Lower leg skin (tissue), 4 donors: ENCODE data around the gene SMIM31. TPM values are rescaled to one million over a fixed set of nuclear protein-coding genes. Genes with fewer than 3 reads are reported as not detected.

Source experiments
- DNase-seq, 2 donors: peaks; one replicate each; pipeline ENCODE4 v3.0.0-alpha.2; 2019; ENCODE audit warnings: low spot score in 2 of 2
- H3K4me3 ChIP-seq: fragments of 200-600 bp; sonication (generic); 2 replicates; pipeline ENCODE4 v1.5.1; 2017; ENCODE audit warnings: mild to moderate bottlenecking, low read depth; ENCODE audit not compliant: poor library complexity, severe bottlenecking
- POLR2A ChIP-seq, 2 donors: fragments of 450-650 bp; IDR thresholded peaks; one replicate each; pipeline ENCODE4 v1.6.1; 2016 to 2017; ENCODE audit warnings: antibody characterized with exemption in 2 of 2, mild to moderate bottlenecking in 1 of 2, moderate library complexity in 1 of 2
- WGBS, 2 donors: methylation state at CpG; one replicate each; pipeline ENCODE4 v1.1.5; 2018; 5-methylcytosine and 5-hydroxymethylcytosine counted together
- intact Hi-C: fragments of 100-400 bp; cut with DNase I; formaldehyde crosslinking; loops from one replicate; pipeline ENCODE4 v1.15.0; 2023; ENCODE audit warnings: low total_unique reads
- total RNA-seq, 4 donors: library from RNA; depleted of rRNA; stranded (reverse); fragments of >200 nt; gene quantifications; one replicate each; pipeline ENCODE4 v1.1.0, GENCODE V29; 2016
- TF ChIP-seq, protein P1 (sequence below), 3 donors: fragments of 450-650 bp; IDR thresholded peaks; one replicate each; pipeline ENCODE4 v1.5.1; 2016; ENCODE audit warnings: antibody characterized with exemption in 3 of 3, mild to moderate bottlenecking in 3 of 3, moderate library complexity in 2 of 3

SMIM31 gene
- total RNA-seq, 4 donors from 2014 or later, result not detected

DNA sequence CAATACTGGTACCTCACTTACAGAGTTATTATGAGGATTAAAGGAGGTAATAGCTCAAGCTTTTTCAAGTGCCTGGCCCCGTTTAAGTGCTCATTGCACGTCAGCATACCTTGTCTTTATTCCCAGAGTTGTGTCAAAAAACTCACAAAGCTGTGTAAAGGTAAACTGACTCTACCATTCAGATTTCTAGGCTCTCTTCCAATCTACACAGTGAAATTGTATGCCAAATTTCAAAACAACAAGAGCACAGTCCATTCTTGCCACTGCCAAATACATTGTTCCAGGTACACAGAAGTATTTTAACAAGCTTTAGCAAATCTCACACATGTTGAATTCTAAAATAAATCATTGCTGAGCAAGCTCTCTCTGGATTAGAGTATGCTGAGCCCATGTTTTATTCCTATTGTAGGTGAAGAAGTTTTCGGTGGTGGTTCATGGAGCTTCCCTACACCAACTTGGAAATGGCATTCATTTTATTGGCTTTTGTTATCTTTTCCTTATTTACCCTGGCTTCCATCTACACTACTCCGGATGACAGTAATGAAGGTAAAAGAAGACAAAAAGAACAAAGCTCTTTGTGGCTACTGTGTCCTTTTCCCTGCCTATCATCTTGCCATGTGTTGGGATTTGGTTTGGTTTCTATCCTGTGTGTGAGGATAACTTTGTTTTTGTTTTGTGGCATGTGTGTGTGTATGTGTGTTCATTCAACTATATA is 16.2 kb downstream of the SMIM31 start:
- intact Hi-C loops, result no loop called here
- H3K4me3 ChIP-seq, result no peak overlapping the region
- TF ChIP-seq, protein P1, sequence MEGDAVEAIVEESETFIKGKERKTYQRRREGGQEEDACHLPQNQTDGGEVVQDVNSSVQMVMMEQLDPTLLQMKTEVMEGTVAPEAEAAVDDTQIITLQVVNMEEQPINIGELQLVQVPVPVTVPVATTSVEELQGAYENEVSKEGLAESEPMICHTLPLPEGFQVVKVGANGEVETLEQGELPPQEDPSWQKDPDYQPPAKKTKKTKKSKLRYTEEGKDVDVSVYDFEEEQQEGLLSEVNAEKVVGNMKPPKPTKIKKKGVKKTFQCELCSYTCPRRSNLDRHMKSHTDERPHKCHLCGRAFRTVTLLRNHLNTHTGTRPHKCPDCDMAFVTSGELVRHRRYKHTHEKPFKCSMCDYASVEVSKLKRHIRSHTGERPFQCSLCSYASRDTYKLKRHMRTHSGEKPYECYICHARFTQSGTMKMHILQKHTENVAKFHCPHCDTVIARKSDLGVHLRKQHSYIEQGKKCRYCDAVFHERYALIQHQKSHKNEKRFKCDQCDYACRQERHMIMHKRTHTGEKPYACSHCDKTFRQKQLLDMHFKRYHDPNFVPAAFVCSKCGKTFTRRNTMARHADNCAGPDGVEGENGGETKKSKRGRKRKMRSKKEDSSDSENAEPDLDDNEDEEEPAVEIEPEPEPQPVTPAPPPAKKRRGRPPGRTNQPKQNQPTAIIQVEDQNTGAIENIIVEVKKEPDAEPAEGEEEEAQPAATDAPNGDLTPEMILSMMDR (IDR thresholded peaks at IDR 0.05), result no peak
- no peak for TF ChIP-seq POLR2A (IDR thresholded peaks at IDR 0.05)
- WGBS, 2 donors, result 62 to 73% methylated on average over 4 of the region's 4 CpGs
- no peak for DNase-seq

DNA sequence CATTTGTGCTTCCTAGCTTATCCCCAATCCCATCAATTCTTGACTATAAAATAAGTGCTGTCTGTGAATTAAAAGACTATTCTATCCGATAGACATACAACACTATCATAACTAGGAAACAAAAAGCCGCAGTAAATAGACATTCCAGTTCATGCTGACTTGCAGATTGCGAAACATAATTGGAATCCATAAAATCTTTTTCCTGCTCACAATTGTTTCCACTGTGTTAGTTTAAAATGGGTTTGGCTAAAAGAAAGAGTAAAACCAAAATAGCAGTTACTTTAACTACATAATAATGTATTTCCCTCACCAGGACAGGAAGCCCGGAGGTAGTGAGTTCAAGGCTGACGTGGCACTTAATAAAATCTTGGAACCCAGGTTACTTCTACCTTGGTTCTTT is 17.2 kb downstream of the SMIM31 start:
- intact Hi-C loops, result no loop called here
- no peak overlapping the region for H3K4me3 ChIP-seq
- 55 to 64% methylated on average over 5 of the region's 5 CpGs for WGBS, 2 donors
- DNase-seq, result no peak
- TF ChIP-seq, protein P1 (IDR thresholded peaks at IDR 0.05), result no peak
- TF ChIP-seq POLR2A (IDR thresholded peaks at IDR 0.05), result no peak

DNA sequence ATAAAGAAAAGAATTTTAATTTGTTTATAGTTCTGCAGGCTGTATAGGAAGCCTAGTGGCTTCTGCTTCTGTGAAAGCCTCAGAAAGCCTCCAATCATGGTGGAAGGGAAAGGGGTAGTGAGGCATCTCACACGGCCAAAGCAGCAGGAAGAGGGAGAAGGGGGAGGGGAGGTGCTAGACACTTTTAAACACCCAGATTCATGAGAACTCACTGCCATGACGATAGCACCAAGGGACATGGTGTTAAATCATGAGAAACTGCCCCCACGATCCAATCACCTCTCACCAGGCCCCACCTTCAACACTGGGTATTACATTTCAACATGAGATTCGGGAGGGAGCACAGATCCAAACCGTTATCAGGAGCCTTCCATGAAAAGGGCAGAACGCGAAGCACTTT is 18.1 kb downstream of the SMIM31 start:
- intact Hi-C loops, result no loop called here
- DNase-seq, result no peak
- 77 to 82% methylated on average over 7 of the region's 7 CpGs for whole genome bisulfite sequencing, 2 donors
- H3K4me3 ChIP-seq, result no peak overlapping the region
- TF ChIP-seq, protein P1 (IDR thresholded peaks at IDR 0.05), result no peak
- no peak for TF ChIP-seq POLR2A (IDR thresholded peaks at IDR 0.05)

DNA sequence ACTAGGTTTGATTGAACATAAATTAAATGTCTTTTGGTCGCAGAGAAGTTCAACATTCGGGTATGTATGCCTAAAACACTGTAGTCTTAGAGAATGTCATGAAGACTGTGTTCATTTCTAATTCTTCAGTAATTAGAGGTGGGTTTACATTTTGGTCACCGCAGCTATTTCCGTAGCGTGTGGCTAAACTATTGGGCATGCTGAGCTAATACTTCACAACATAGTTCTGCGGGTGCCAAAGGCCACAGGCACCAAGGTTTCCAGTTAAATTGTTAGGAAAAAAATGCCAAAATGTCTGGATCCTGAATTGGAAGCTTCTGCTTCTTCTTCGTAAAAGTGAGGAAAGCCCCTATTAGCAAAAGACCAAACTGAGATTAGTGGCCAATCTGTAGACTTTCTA is 25.1 kb downstream of the SMIM31 start:
- TF ChIP-seq POLR2A (IDR thresholded peaks at IDR 0.05), result no peak
- TF ChIP-seq, protein P1 (IDR thresholded peaks at IDR 0.05), result no peak
- 84 to 86% methylated on average over 7 of the region's 7 CpGs for WGBS, 2 donors
- intact Hi-C loops, result no loop called here
- no peak overlapping the region for H3K4me3 ChIP-seq
- no peak for DNase-seq

DNA sequence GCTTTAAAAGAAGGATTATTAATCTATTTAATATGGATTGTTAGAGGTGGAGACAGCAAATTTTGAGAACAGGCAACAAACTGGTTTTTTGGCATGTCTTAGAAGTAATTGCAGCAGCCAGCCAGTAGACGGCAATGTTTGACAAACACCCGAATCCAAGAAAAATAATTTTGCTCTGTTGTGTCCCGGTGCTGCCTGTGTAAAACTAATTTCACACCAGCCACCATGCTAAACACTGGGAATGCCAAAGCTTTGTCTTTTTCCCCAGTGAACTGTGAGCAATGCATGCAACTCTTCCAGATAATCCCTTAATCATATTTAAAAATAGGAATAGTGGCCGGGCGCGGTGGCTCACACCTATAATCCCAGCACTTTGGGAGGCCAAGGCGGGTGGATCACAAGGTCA is 25.9 kb downstream of the SMIM31 start:
- intact Hi-C loops, result no loop called here
- DNase-seq, result no peak
- TF ChIP-seq, protein P1 (IDR thresholded peaks at IDR 0.05), result no peak
- no peak for TF ChIP-seq POLR2A (IDR thresholded peaks at IDR 0.05)
- H3K4me3 ChIP-seq, result no peak overlapping the region
- 55 to 57% methylated on average over 7 of the region's 7 CpGs for WGBS, 2 donors

DNA sequence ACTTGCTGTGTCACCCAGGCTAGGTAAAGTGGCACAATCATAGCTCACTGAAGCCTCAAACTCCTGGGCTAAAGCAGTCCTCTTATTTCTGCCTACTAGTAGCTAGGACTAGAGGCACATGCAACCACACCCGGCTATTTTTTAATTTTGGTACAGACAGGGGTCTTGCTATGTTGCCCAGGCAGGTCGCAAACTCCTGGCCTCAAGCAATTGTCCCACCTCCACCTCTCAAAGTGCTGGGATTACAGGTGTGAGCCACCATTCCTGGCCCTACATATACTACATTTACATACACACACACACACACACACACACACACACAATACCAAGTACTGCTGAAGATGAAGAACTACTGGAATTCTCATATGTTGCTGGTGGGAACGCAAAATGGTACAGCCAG is 26.9 kb downstream of the SMIM31 start:
- TF ChIP-seq, protein P1 (IDR thresholded peaks at IDR 0.05), result no peak
- no peak for TF ChIP-seq POLR2A (IDR thresholded peaks at IDR 0.05)
- 96 to 98% methylated on average over 3 of the region's 3 CpGs for WGBS, 2 donors
- H3K4me3 ChIP-seq, result no peak overlapping the region
- no peak for DNase-seq
- intact Hi-C loops, result no loop called here
